ENCODE data around the gene HNRNPF. TPM values are rescaled to one million over a fixed set of nuclear protein-coding genes. Genes with fewer than 3 reads are reported as not detected.
A peak's percentile ranks its signal among the peaks of the same experiment; 100 is the strongest.

Gene HNRNPF
- total and polyA plus RNA-seq, 2 of the 8 experiments (the other 6 are each of a cell fraction or from before 2014, with no cell fraction given), result 209 to 389 TPM

DNA sequence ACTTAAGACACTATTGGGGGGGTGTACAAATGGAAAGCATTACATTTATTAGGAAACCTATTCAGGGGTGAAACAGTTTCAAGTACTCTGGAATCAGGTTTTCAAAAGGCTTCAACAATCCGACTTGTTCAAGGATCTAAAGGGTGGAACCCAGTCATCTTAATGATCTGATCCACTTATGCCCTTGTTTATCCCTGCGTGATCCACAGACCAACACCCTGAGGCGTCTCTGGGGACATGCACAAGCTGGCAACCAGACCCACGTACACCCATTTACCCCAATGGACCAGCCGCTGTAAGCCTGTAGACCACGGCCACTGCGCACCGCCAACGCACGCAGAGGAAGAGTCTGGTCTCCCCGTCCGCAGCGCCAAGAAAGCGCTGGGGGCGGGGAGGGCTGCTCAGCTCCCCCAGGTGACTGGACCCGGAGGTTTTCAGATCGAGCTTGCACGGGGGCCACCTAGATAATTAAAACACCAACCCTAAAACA, 13.4 kb downstream of the HNRNPF start:
- Histone ChIP-seq H3K4me2 (ENCODE audit: insufficient read depth in 1 of 2, low read depth in 2 of 2, low read length in 2 of 2) (peak overlapping the region; percentile 78 to 86), H2BK15ac (ENCODE audit: low read length) (no peak overlapping the region), H2BK5ac (ENCODE audit: low read depth, low read length) (peak overlapping the region; percentile 91), H3K9me3 (ENCODE audit: insufficient read depth in 2 of 2, low read depth in 1 of 2, low read length in 1 of 2) (no peaks in the 10 kb centered on the region), H4K20me1 (replicated peaks in 1 of 2; ENCODE audit: control insufficient read depth in 1 of 2, insufficient read depth in 2 of 2, low read length in 2 of 2) (peaks cover 26 to 44% of the 10 kb centered on the region in 2 experiments), H4K91ac (replicated peaks; ENCODE audit: insufficient read length, low read length) (no peak overlapping the region), H3K23me2 (ENCODE audit: low read depth, low read length) (peaks cover 10% of the 10 kb centered on the region), H3K9ac (replicated peaks in 1 of 4; ENCODE audit: extremely low read depth in 1 of 4, low read depth in 3 of 4, low read length in 3 of 4) (peak overlapping the region; percentile 91 to 97 (median 96)), H2AK5ac (ENCODE audit: low read depth, low read length) (0 out of 2 replicates have a peak overlapping the region, but pooled peaks have one; percentile 25), H3K14ac (ENCODE audit: insufficient read length) (no peak overlapping the region), H3K27ac (ENCODE audit: low read depth, low read length) (peak overlapping the region; percentile 96), H2BK120ac (replicated peaks; ENCODE audit: low read depth, low read length) (no peak overlapping the region), H3K56ac (replicated peaks; ENCODE audit: insufficient read length, low read depth, low read length) (no peak overlapping the region), H3K79me2 (ENCODE audit: control insufficient read depth in 1 of 2, insufficient read depth in 2 of 2, low read length in 2 of 2) (peaks cover 59 to 90% of the 10 kb centered on the region in 2 experiments), H2BK20ac (ENCODE audit: low read length) (no peak overlapping the region), H4K8ac (ENCODE audit: extremely low read depth, insufficient read depth, low read length) (peak overlapping the region; percentile 99; the same call in 1 of the 2 replicates), H3K18ac (ENCODE audit: extremely low read depth, low read length) (peak overlapping the region; percentile 57), H4K5ac (ENCODE audit: insufficient read length, low read depth, low read length) (no peak overlapping the region), H3K79me1 (ENCODE audit: low read depth, low read length) (peaks cover 7% of the 10 kb centered on the region), H3K36me3 (ENCODE audit: control insufficient read depth in 2 of 4, insufficient read depth in 4 of 4, low read length in 3 of 4) (peaks cover 20 to 50% (median 41%) of the 10 kb centered on the region in 4 experiments), H3K4ac (replicated peaks; ENCODE audit: insufficient read length, low read depth, low read length) (no peak overlapping the region), H3K4me3 (ENCODE audit: extremely low read depth in 1 of 4, insufficient read depth in 2 of 4, low read depth in 3 of 4, low read length in 4 of 4) (peak overlapping the region; percentile 76 to 91 (median 86)), H2BK12ac (ENCODE audit: low read depth, low read length) (no peak overlapping the region; the same call in 1 of the 2 replicates), H3K27me3 (replicated peaks in 1 of 4; ENCODE audit: control insufficient read depth in 3 of 4, extremely low read depth in 1 of 4, insufficient read depth in 3 of 4, low read length in 3 of 4) (no peaks in the 10 kb centered on the region), H2AFZ (ENCODE audit: low read length) (no peak overlapping the region), H3K4me1 (replicated peaks in 1 of 4; ENCODE audit: control insufficient read depth in 3 of 4, insufficient read depth in 4 of 4, low read length in 3 of 4) (peaks cover 3 to 11% (median 7%) of the 10 kb centered on the region in 4 experiments), H3K23ac (ENCODE audit: insufficient read length) (no peak overlapping the region)
- DNase-seq (ENCODE audit: low read depth in 1 of 2, low spot score in 2 of 2), result no peak
- POLR2A ChIA-PET (ENCODE audit: partially characterized antibody), result interaction anchor here (0.7 to 10.5 kb wide), 24 partner anchors 8 to 271 kb away, joined by 3 to 112 read pairs (median 6); partner anchors contain the start of genes FXYD4, HNRNPF and ZNF487
- no peak for FAIRE-seq
- CTCF ChIA-PET (ENCODE audit: partially characterized antibody), result interaction anchor here (0.6 to 2.0 kb wide), 5 partner anchors 10 to 66 kb away, joined by 3 to 5 read pairs (median 4); partner anchors contain the start of gene ZNF487
- whole genome bisulfite sequencing, 2 experiments (ENCODE audit: extremely low coverage in 1 of 2, insufficient coverage in 1 of 2, insufficient read length in 1 of 2, insufficient replicate concordance in 2 of 2, low coverage in 1 of 2, low lambda C conversion rate in 2 of 2, missing lambda C conversion rate in 1 of 2), result 5% methylated on average over 18 of the region's 18 CpGs; no CpG with 5 or more reads in 1 of the 2 experiments
- no peak for TF ChIP-seq YY1 (IDR thresholded peaks at IDR 0.05; ENCODE audit: low read depth, low read length)
- peak; percentile 4 for TF ChIP-seq KDM4A (IDR thresholded peaks at IDR 0.05; ENCODE audit: low read depth, low read length, severe bottlenecking)
- no peak for TF ChIP-seq FOSL1 (IDR thresholded peaks at IDR 0.05; ENCODE audit: insufficient read depth, low read depth, low read length)
- peak; percentile 4 for TF ChIP-seq CTBP2 (IDR thresholded peaks at IDR 0.05; ENCODE audit: borderline replicate concordance, insufficient read depth, insufficient read length, low read length)
- peak; percentile 1 for TF ChIP-seq TAF7 (optimal IDR thresholded peaks at IDR 0.05; ENCODE audit: borderline replicate concordance, low read depth, low read length)
- no peak for TF ChIP-seq CREB1 (IDR thresholded peaks at IDR 0.05)
- TF ChIP-seq POLR2A (IDR thresholded peaks at IDR 0.05; ENCODE audit: control extremely low read depth in 1 of 2, low read depth in 2 of 2, low read length in 2 of 2), result peak in 1 of 2 experiments; percentile 5; a peak in 1 of 3 replicates
- no peak for TF ChIP-seq RFX5 (IDR thresholded peaks at IDR 0.05; ENCODE audit: borderline replicate concordance, low read depth, low read length)
- TF ChIP-seq SIN3A (conservative IDR thresholded peaks at IDR 0.05 in 1 of 2, IDR thresholded peaks at IDR 0.05 in 1 of 2; ENCODE audit: low read depth in 1 of 2, low read length in 2 of 2), result 0 out of 4 replicates have a peak, but pooled peaks of 1 of the 2 experiments have one; percentile 11

Data from H1 (cell line).